Nucleus accumbens (tissue), 56 donors: ENCODE data around the gene ITIH3.

Source experiments
- DNase-seq, 56 donors: peaks; one replicate each; lab custom pipeline; 2025; lab: John Stamatoyannopoulos, UW

ITIH3 gene

GRCh38 chr3:52777959-52778805 is 16.4 kb upstream of the ITIH3 start:
- no peak for DNase-seq

GRCh38 chr3:52779011-52779836 is 15.4 kb upstream of the ITIH3 start:
- DNase-seq, result no peak

- DNase-seq, result no peak
These were observed 14.6 kb upstream of the ITIH3 start for GRCh38 chr3:52779837-52780585.

GRCh38 chr3:52781741-52782140 is 12.9 kb upstream of the ITIH3 start:
- no peak for DNase-seq

- no peak for DNase-seq
These were observed 12.0 kb upstream of the ITIH3 start for GRCh38 chr3:52782412-52783210.

- no peak for DNase-seq
These were observed 11.4 kb upstream of the ITIH3 start for GRCh38 chr3:52783211-52783555.

- DNase-seq, result no peak
These were observed 10.5 kb upstream of the ITIH3 start for GRCh38 chr3:52784021-52784621.

GRCh38 chr3:52784931-52785590 is 9.5 kb upstream of the ITIH3 start:
- no peak for DNase-seq

- no peak for DNase-seq
These were observed 8.0 kb upstream of the ITIH3 start for GRCh38 chr3:52786330-52787215.

GRCh38 chr3:52787246-52787645 is 7.3 kb upstream of the ITIH3 start:
- no peak for DNase-seq

- DNase-seq, result no peak
These were observed 6.6 kb upstream of the ITIH3 start for GRCh38 chr3:52787672-52788625.

- DNase-seq, result no peak
These were observed 5.5 kb upstream of the ITIH3 start for GRCh38 chr3:52788890-52789745.

- DNase-seq, result no peak
These were observed 4.9 kb upstream of the ITIH3 start for GRCh38 chr3:52789746-52790040.

- no peak for DNase-seq
These were observed 4.3 kb upstream of the ITIH3 start for GRCh38 chr3:52790337-52790736.

- no peak for DNase-seq
These were observed 3.9 kb upstream of the ITIH3 start for GRCh38 chr3:52790741-52791140.

- no peak for DNase-seq
These were observed 3.2 kb upstream of the ITIH3 start for GRCh38 chr3:52791366-52791765.
